Cardiac muscle cell (in vitro differentiated cells and primary cell): ENCODE results near the gene RNF223. TPM values are rescaled to one million over a fixed set of nuclear protein-coding genes. Genes with fewer than 3 reads are reported as not detected.

Experiments
- DNase-seq, 2 donors: peaks; one replicate each; pipeline versions ENCODE4 v3.0.0 to v3.0.0-alpha.2; 2010 to 2017; ENCODE audit warnings: low read depth in 1 of 2, low spot score in 1 of 2
- H3K27ac ChIP-seq: fragments of 200-600 bp; sonication (generic); 2 replicates; pipeline ENCODE4 v1.5.1; 2016
- H3K27me3 ChIP-seq: fragments of 200-600 bp; sonication (generic); 2 replicates; pipeline ENCODE4 v1.6.0; 2016; ENCODE audit warnings: control low read depth
- H3K36me3 ChIP-seq: fragments of 200-600 bp; sonication (generic); 2 replicates; pipeline ENCODE4 v1.5.1; 2016; ENCODE audit warnings: control low read depth
- H3K4me1 ChIP-seq: fragments of 200-600 bp; sonication (generic); 2 replicates; pipeline ENCODE4 v1.8.1; 2017; ENCODE audit warnings: low read depth, mild to moderate bottlenecking, mixed run types
- H3K4me3 ChIP-seq: fragments of 200-600 bp; sonication (generic); 2 replicates; pipeline ENCODE4 v1.5.1; 2016; ENCODE audit warnings: mild to moderate bottlenecking
- H3K9me3 ChIP-seq: fragments of 200-600 bp; sonication (generic); 2 replicates; pipeline ENCODE4 v1.5.1; 2017; ENCODE audit warnings: low read depth, mild to moderate bottlenecking, control low read depth
- polyA plus RNA-seq: library from polyadenylated mRNA; unstranded; fragments of >200 nt; fragmentation: Nextera tagmentation; extraction: Ambion mirVana; gene quantifications from 2 replicates; pipeline ENCODE4 v1.2.1, GENCODE V29; 2016
- total RNA-seq: library from RNA; depleted of rRNA; stranded (reverse); fragments of >200 nt; gene quantifications from 2 replicates; pipeline ENCODE4 v1.2.3, GENCODE V29; 2016
- TF ChIP-seq, protein P1 (sequence below): IDR thresholded peaks from 2 replicates; pipeline ENCODE4 v1.5.1; 2012; ENCODE audit warnings: low read depth, mild to moderate bottlenecking, low read length

The RNF223 gene
- total RNA-seq (0.33 and 1.7 TPM in 2 replicates), polyA plus RNA-seq (not detected in 2 replicates)

DNA sequence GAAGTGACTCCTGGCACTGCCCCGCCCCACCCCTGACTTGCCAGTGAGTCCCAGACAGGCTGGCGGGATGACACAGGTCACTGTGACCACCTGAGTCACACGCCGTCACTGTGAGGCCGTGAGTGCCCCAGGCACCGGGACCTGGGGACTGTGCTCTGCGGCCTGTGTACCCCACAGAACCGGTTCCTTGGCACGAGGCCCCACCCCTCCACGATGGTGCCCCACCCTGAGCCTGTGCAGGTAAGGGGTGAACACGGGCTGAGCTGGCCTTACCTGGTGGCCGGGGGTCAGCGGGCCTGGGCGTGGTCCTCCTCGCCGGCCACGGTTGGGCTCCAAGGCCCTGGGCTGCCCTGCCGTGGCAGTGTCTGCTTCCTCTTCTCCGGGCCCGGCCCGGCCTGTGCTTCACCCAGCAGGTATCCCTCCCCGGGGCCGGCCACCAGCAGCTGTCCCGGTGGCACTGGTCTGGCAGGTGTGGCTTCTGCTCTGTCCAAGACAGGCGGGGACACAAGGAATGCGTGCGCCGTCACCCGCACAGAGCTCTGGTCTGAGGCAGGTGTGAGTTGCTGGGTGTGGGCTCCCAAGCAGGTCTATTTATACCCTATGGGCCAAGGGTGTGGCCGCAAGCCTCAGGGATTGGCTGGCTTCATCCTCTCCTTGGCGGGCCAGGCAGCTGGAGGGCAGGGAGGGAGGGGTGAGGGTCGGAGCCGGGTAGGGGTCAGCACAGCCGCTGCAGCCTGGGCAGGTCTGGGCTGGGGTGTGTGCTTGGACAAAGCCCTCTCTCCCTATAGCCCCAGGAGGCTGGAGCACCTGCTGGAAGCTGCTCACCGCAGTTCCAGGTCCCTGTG is at the start of gene RNF223:
TSS of gene RNF223 (minus strand) at position 564 of the 845 bp plus-strand sequence. CDS start 1,740 bp downstream, outside the sequence.
- no peak for DNase-seq
- Histone ChIP-seq H3K27me3 (no peaks in the 10 kb centered on the region), H3K4me1 (no peaks in the 10 kb centered on the region), H3K4me3 (no peak within 1 kb of the TSS), H3K36me3 (no peaks in the 10 kb centered on the region), H3K27ac (no peak within 1 kb of the TSS), H3K9me3 (no peaks in the 10 kb centered on the region)
- TF ChIP-seq, protein P1, sequence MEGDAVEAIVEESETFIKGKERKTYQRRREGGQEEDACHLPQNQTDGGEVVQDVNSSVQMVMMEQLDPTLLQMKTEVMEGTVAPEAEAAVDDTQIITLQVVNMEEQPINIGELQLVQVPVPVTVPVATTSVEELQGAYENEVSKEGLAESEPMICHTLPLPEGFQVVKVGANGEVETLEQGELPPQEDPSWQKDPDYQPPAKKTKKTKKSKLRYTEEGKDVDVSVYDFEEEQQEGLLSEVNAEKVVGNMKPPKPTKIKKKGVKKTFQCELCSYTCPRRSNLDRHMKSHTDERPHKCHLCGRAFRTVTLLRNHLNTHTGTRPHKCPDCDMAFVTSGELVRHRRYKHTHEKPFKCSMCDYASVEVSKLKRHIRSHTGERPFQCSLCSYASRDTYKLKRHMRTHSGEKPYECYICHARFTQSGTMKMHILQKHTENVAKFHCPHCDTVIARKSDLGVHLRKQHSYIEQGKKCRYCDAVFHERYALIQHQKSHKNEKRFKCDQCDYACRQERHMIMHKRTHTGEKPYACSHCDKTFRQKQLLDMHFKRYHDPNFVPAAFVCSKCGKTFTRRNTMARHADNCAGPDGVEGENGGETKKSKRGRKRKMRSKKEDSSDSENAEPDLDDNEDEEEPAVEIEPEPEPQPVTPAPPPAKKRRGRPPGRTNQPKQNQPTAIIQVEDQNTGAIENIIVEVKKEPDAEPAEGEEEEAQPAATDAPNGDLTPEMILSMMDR = no peak

DNA sequence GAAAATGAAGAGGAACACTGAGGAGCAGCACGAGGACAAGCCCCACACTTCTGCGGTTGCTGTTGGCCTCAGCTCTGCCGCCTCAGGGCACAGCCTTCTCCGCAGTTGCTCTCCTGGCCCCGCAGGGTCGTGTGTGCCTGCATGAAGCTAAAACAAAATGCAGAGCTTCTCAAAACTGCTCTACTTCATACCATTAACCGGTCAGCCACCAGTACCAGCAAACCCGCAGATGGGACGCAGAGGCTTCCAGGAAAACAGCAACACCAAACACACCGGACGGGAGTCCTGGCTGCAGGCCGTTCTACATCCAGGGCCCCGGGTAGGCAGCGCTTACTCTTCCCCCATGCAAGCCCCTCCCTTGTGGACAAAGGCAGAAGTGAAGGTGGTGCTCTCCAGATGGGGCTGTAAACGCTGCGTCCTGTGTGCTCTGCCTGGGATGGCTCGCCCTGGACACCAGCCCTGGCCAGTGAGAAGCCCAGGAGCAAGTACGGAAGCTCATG is 48.9 kb upstream of the RNF223 start:
- Histone ChIP-seq H3K4me1 (no peaks in the 10 kb centered on the region), H3K27me3 (peaks cover 26% of the 10 kb centered on the region), H3K36me3 (no peaks in the 10 kb centered on the region), H3K4me3 (no peak overlapping the region), H3K9me3 (no peaks in the 10 kb centered on the region), H3K27ac (no peak overlapping the region)
- TF ChIP-seq, protein P1 = no peak
- DNase-seq = peak in 1 of 2 donors; percentile 24

DNA sequence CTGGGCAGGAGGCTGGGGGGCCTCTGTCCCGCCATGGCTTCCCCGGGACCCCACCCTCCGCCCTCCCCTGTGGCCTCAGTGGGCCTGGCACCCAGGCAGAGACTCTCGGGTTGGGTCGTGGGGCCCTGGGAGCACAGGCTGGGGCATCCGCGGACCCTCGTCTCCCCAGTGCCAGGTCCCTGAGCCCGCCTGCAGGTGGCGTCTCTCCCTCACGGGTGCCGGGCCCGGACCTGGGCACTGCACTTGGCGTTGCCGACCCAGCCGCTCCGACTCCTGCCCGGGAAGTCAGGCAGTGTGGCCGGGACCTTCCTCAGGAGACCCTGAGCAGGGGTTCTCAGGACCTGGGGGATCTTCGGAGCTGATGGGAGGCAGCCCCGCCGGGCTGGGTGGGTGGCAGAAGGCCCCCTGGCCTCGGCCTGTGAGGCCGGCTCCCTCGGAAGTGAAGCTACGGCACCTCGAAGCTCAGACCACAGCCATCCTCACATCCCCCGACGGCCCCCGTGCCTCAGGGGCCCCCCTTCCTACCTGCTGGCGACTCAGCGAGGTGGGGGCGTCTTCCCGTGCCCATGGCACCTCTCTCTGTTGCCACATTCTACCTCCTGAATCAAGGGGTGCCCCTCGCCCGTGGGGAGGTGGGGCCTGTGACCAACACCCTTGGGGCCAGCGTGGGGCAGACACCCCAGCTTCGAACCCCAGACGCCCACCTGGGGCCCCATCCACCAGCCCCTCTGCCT is 48.1 kb upstream of the RNF223 start:
- TF ChIP-seq, protein P1 = peak; percentile 84
- DNase-seq = peak; percentile 80 to 89
- no peak overlapping the region for H3K27ac ChIP-seq
- no peak overlapping the region for H3K4me3 ChIP-seq
- no peaks in the 10 kb centered on the region for H3K4me1 ChIP-seq
- no peaks in the 10 kb centered on the region for H3K9me3 ChIP-seq
- peaks cover 33% of the 10 kb centered on the region for H3K27me3 ChIP-seq
- no peaks in the 10 kb centered on the region for H3K36me3 ChIP-seq

DNA sequence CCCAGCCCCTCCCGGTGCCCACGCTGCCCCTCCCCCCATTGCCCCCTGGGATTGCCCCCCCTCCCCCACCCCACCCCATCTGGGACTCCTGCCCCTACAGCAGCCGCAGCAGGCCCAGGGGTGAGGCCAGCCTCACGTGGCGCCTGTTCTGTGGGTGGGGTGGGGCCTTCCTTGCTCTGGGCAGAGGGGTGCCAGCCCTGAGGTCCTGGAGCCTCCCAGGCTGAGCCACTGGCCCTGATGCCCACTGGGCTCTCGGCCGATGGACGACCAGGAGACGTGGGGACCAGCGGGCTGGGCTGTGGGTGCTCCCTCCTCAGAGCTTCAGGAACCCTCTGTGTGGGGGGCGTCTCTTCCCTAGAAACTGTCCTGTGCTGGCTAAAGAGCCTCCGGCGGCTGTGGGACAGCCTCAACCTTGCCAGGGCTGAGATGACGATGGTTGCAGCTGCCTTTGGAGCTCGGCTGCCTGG is 47.5 kb upstream of the RNF223 start:
- DNase-seq = no peak
- Histone ChIP-seq H3K4me3 (no peak overlapping the region), H3K4me1 (no peaks in the 10 kb centered on the region), H3K27ac (no peak overlapping the region), H3K9me3 (no peaks in the 10 kb centered on the region), H3K36me3 (no peaks in the 10 kb centered on the region), H3K27me3 (peaks cover 39% of the 10 kb centered on the region)
- TF ChIP-seq, protein P1 = no peak

DNA sequence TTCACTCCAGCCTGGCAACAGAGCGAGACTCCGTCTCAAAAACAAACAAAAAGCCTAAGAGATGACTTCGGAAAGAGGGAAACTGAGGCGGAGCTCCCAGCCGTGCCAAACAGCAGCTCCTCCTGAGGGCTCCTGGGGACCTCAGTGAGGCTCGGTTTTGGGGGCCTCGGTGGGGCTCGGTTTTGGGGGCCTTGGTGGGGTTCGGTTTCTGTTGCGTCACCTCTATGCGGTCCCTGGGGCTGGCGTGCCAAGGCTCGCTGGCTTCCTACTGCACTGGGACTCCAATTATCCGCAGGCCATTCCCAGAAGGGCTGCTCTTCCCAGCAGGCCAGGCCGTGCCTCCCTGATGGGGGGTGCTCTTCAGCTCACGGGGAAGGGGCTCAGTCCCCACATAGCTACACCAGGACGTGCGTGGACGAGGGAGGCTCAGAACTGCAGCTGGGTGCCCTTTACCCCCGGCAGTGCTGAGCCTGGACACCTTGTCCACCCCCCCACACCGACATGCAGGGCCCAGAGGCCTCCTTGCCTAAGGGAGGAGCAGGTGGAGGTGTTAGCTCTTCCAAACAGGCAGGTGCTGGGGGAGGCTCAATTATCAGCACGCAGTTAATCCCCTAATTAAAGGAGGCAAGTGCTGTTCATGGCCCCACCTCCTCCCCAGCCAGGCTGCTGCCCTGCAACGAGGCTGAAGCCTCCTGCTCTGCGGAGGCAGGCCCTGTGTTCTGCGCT is 46.9 kb upstream of the RNF223 start:
- Histone ChIP-seq H3K4me3 (no peak overlapping the region), H3K27me3 (peaks cover 42% of the 10 kb centered on the region), H3K9me3 (no peaks in the 10 kb centered on the region), H3K27ac (no peak overlapping the region), H3K4me1 (no peaks in the 10 kb centered on the region), H3K36me3 (no peaks in the 10 kb centered on the region)
- DNase-seq = no peak
- TF ChIP-seq, protein P1 = no peak
